Measurements from ENCODE around the gene MBD6.

DNA sequence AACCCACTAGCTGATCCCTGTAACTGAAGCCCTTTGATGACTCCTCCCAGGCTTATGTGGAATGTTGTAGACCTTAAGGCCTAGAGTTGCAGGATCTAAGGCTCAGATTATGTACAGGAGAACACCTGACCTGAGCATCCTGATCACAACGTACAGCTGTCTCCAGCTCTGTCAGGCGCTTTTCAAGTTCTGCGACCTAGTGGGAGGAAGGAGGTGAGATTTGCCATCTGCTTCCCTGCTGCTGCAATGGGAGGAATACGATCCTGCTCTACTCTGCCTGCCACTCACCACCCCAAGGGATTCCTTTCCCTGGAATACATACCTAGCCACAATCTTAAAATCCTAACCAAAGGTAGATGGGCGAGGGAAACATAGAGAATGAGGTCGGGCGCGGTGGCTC lies 10.5 kb downstream of the MBD6 start:
- no peak for TF ChIP-seq EZH2 (IDR thresholded peaks at IDR 0.05; ENCODE audit: insufficient read depth, poor library complexity, severe bottlenecking)
- no peak for TF ChIP-seq EZH2phosphoT487 (IDR thresholded peaks at IDR 0.05; ENCODE audit: insufficient read depth, low read depth)
